ENCODE results near the gene FXN. TPM values are rescaled to one million over a fixed set of nuclear protein-coding genes. Genes with fewer than 3 reads are reported as not detected.

The FXN gene
- total and polyA plus RNA-seq, 2 donors (not counting 3 experiments of a cell fraction or from before 2014, with no cell fraction given): 18.2 to 21.2 TPM

DNA sequence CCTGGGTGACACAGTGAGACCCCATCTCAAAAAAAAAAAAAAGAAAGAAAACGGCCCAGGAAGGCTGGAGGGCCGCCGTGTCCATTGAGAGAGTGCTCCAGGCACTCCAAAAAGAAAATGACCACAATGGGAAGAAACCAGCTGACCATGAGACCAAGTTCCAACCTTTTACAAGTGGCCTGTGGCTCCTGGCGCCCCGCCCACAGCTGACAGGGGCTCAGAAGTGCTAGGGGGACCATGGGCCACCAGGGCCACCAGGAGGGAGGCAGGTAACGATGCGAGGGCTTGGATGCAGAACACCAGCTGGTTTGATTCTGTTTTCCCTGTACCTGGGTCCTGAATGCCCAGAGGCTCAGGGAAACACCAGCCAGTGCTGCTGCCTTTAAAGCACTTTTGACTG is 34.6 kb downstream of the FXN start:
- Histone ChIP-seq H3K36me3 (ENCODE audit: control insufficient read depth in 2 of 2, extremely low read depth in 1 of 2, insufficient read depth in 2 of 2, low read length in 2 of 2) (peaks cover 0 to 6% of the 10 kb centered on the region in 2 experiments), H3K27me3 (ENCODE audit: control insufficient read depth in 2 of 2, insufficient read depth in 2 of 2, low read length in 2 of 2) (no peaks in the 10 kb centered on the region), H3K4me3 (replicated peaks in 1 of 3; ENCODE audit: insufficient read depth in 1 of 3, low read depth in 1 of 3, low read length in 3 of 3) (no peak overlapping the region), H3K4me2 (ENCODE audit: insufficient read depth, low read length) (no peak overlapping the region), H2AFZ (ENCODE audit: low read depth, low read length) (no peak overlapping the region), H3K9me3 (replicated peaks; ENCODE audit: control insufficient read depth, insufficient read depth, low read length) (no peaks in the 10 kb centered on the region), H3K9ac (replicated peaks; ENCODE audit: extremely low read depth, insufficient read depth, low read length) (no peak overlapping the region), H3K9me1 (replicated peaks; ENCODE audit: control insufficient read depth, extremely low read depth, insufficient read depth, low read length) (no peaks in the 10 kb centered on the region), H3K79me2 (ENCODE audit: control insufficient read depth, insufficient read depth, low read length) (no peaks in the 10 kb centered on the region), H3K4me1 (ENCODE audit: control insufficient read depth, extremely low read depth, insufficient read depth, low read length) (no peaks in the 10 kb centered on the region), H3K27ac (ENCODE audit: insufficient read depth, low read depth, low read length) (no peak overlapping the region), H4K20me1 (replicated peaks; ENCODE audit: control insufficient read depth, extremely low read depth, insufficient read depth, low read length) (no peaks in the 10 kb centered on the region)
- no TSS peak for BruUV-seq (replicated peaks)
- DNase-seq (ENCODE audit: low read depth, low spot score): no peak
- ChIA-PET POLR2A (no interaction called here), CTCF (no interaction called here)
- intact Hi-C loops (cut with micrococcal nuclease): no loop called here
- dilution Hi-C loops (cut with MboI; ENCODE audit: extremely low pct_ligation_motif_present, low sequenced_read_pairs): no loop called here
- FAIRE-seq: no peak
- TF ChIP-seq POLR2A (IDR thresholded peaks at IDR 0.05; ENCODE audit: low read depth, low read length): no peak
- TF ChIP-seq GATA2 (IDR thresholded peaks at IDR 0.05; ENCODE audit: insufficient read depth, insufficient read length, low read depth, low read length): no peak
- TF ChIP-seq FOS (IDR thresholded peaks at IDR 0.05; ENCODE audit: borderline replicate concordance, insufficient read depth, low read length): no peak
- no peak for TF ChIP-seq POLR2AphosphoS5 (IDR thresholded peaks at IDR 0.05; ENCODE audit: insufficient read depth, low read depth, low read length)
- TF ChIP-seq EZH2 (IDR thresholded peaks at IDR 0.05; ENCODE audit: borderline replicate concordance, low read depth, low read length, severe bottlenecking): no peak

DNA sequence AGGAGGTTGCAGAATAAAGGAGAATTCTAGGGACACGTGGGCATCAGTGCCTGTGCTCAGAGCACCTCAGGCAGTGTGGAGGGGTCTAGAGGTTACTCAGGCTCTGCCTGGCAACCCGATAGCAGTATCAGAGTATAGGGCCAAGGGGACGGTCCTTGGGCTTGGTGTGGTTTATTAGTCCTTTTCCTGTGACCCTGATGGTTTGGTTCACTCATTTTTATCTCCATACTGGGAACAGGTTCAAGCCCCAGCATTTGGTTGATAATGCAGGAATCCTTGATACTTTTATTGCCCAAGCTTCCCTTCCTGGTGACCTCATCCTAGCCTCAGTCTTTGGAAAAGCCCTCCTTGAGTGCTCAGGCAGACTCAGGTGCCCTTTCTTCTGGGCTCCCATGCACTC is 35.5 kb downstream of the FXN start:
- ChIA-PET POLR2A (no interaction called here), CTCF (no interaction called here)
- H3K79me2 ChIP-seq (ENCODE audit: control insufficient read depth, insufficient read depth, low read length): no peaks in the 10 kb centered on the region
- no peaks in the 10 kb centered on the region for H3K9me1 ChIP-seq (replicated peaks; ENCODE audit: control insufficient read depth, extremely low read depth, insufficient read depth, low read length)
- H3K9me3 ChIP-seq (replicated peaks; ENCODE audit: control insufficient read depth, insufficient read depth, low read length): no peaks in the 10 kb centered on the region
- H3K4me3 ChIP-seq (replicated peaks in 1 of 3; ENCODE audit: insufficient read depth in 1 of 3, low read depth in 1 of 3, low read length in 3 of 3): no peak overlapping the region
- no peaks in the 10 kb centered on the region for H3K27me3 ChIP-seq (ENCODE audit: control insufficient read depth in 2 of 2, insufficient read depth in 2 of 2, low read length in 2 of 2)
- H3K27ac ChIP-seq (ENCODE audit: insufficient read depth, low read depth, low read length): no peak overlapping the region
- dilution Hi-C loops (cut with MboI; ENCODE audit: extremely low pct_ligation_motif_present, low sequenced_read_pairs) (no loop called here), intact Hi-C loops (cut with micrococcal nuclease) (no loop called here)
- TF ChIP-seq MYC (IDR thresholded peaks at IDR 0.05; ENCODE audit: low read depth, low read length) (no peak), FOS (IDR thresholded peaks at IDR 0.05; ENCODE audit: borderline replicate concordance, insufficient read depth, low read length) (no peak), POLR2A (IDR thresholded peaks at IDR 0.05; ENCODE audit: low read depth, low read length) (no peak), POLR2AphosphoS5 (IDR thresholded peaks at IDR 0.05; ENCODE audit: insufficient read depth, low read depth, low read length) (no peak), EZH2 (IDR thresholded peaks at IDR 0.05; ENCODE audit: borderline replicate concordance, low read depth, low read length, severe bottlenecking) (no peak)
- TF ChIP-seq, protein P1, sequence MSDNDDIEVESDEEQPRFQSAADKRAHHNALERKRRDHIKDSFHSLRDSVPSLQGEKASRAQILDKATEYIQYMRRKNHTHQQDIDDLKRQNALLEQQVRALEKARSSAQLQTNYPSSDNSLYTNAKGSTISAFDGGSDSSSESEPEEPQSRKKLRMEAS (IDR thresholded peaks at IDR 0.05; ENCODE audit: insufficient read depth, insufficient read length): no peak
- no peak overlapping the region for H2AFZ ChIP-seq (ENCODE audit: low read depth, low read length)
- no peak overlapping the region for H3K4me2 ChIP-seq (ENCODE audit: insufficient read depth, low read length)
- no peak for DNase-seq (ENCODE audit: low read depth, low spot score)
- FAIRE-seq: no peak
- no TSS peak for BruUV-seq (replicated peaks)
- H3K9ac ChIP-seq (replicated peaks; ENCODE audit: extremely low read depth, insufficient read depth, low read length): no peak overlapping the region
- no peaks in the 10 kb centered on the region for H4K20me1 ChIP-seq (replicated peaks; ENCODE audit: control insufficient read depth, extremely low read depth, insufficient read depth, low read length)
- peaks cover 0 to 6% of the 10 kb centered on the region in 2 experiments for H3K36me3 ChIP-seq (ENCODE audit: control insufficient read depth in 2 of 2, extremely low read depth in 1 of 2, insufficient read depth in 2 of 2, low read length in 2 of 2)
- no peaks in the 10 kb centered on the region for H3K4me1 ChIP-seq (ENCODE audit: control insufficient read depth, extremely low read depth, insufficient read depth, low read length)
